Type B pancreatic cell (in vitro differentiated cells): ENCODE data around the gene SUPT6H. TPM values are rescaled to one million over a fixed set of nuclear protein-coding genes. Genes with fewer than 3 reads are reported as not detected.

Source experiments
- DNase-seq: peaks from one replicate; pipeline ENCODE4 v3.0.0; 2021; ENCODE audit warnings: mixed read lengths; ENCODE audit not compliant: unreplicated experiment; ENCODE audit errors: extremely low spot score
- H3K27ac Mint-ChIP-seq: 2 replicates; pipeline ENCODE4 v1.8.0; 2021; ENCODE audit warnings: mild to moderate bottlenecking, mixed read lengths
- H3K27me3 Mint-ChIP-seq: 2 replicates; pipeline ENCODE4 v1.8.0; 2021; ENCODE audit warnings: mixed read lengths
- H3K36me3 Mint-ChIP-seq: 2 replicates; pipeline ENCODE4 v1.8.0; 2021; ENCODE audit warnings: mixed read lengths
- H3K4me1 Mint-ChIP-seq: one replicate; pipeline ENCODE4 v1.8.0; 2021; ENCODE audit warnings: mixed read lengths; ENCODE audit not compliant: unreplicated experiment
- H3K4me3 Mint-ChIP-seq: 2 replicates; pipeline ENCODE4 v1.8.0; 2021; ENCODE audit warnings: mild to moderate bottlenecking, mixed read lengths
- H3K9me3 Mint-ChIP-seq: 2 replicates; pipeline ENCODE4 v1.8.0; 2021; ENCODE audit warnings: mixed read lengths
- CTCF ChIP-seq: fragments of 200-600 bp; sonication (generic); conservative IDR thresholded peaks from 2 replicates; pipeline ENCODE4 v1.5.0; 2021; ENCODE audit warnings: antibody characterized with exemption, mild to moderate bottlenecking
- total RNA-seq: library from RNA; stranded (reverse); gene quantifications from 2 replicates; pipeline ENCODE4 v1.2.1, GENCODE V29; 2021; ENCODE audit warnings: low replicate concordance

The SUPT6H gene
- total RNA-seq, 1 donor from 2014 or later, result 69.2 TPM

GRCh38 chr17:28616281-28616680, 45.7 kb upstream of the SUPT6H start:
- Mint-ChIP-seq H3K27me3 (no peaks in the 10 kb centered on the region), H3K36me3 (peaks cover 25% of the 10 kb centered on the region), H3K4me3 (no peak overlapping the region), H3K4me1 (no peaks in the 10 kb centered on the region), H3K27ac (no peak overlapping the region), H3K9me3 (no peaks in the 10 kb centered on the region)
- TF ChIP-seq CTCF, result no peak
- DNase-seq, result no peak

- Mint-ChIP-seq H3K27ac (no peak overlapping the region), H3K9me3 (no peaks in the 10 kb centered on the region), H3K4me3 (no peak overlapping the region), H3K36me3 (peaks cover 35% of the 10 kb centered on the region), H3K4me1 (no peaks in the 10 kb centered on the region), H3K27me3 (no peaks in the 10 kb centered on the region)
- no peak for DNase-seq
- no peak for TF ChIP-seq CTCF
Measured at GRCh38 chr17:28618464-28618863, 43.5 kb upstream of the SUPT6H start.

GRCh38 chr17:28620010-28620409, 42.0 kb upstream of the SUPT6H start:
- DNase-seq, result no peak
- Mint-ChIP-seq H3K9me3 (no peaks in the 10 kb centered on the region), H3K27ac (no peak overlapping the region), H3K4me3 (no peak overlapping the region), H3K36me3 (peaks cover 35% of the 10 kb centered on the region), H3K27me3 (no peaks in the 10 kb centered on the region), H3K4me1 (no peaks in the 10 kb centered on the region)
- TF ChIP-seq CTCF, result no peak

- DNase-seq, result no peak
- H3K36me3 Mint-ChIP-seq, result peaks cover 33% of the 10 kb centered on the region
- TF ChIP-seq CTCF, result no peak
- no peaks in the 10 kb centered on the region for H3K27me3 Mint-ChIP-seq
- no peak overlapping the region for H3K27ac Mint-ChIP-seq
- no peak overlapping the region for H3K4me3 Mint-ChIP-seq
- no peaks in the 10 kb centered on the region for H3K9me3 Mint-ChIP-seq
- H3K4me1 Mint-ChIP-seq, result no peaks in the 10 kb centered on the region
Measured at GRCh38 chr17:28622186-28622585, 39.8 kb upstream of the SUPT6H start.

GRCh38 chr17:28623696-28624095, 38.3 kb upstream of the SUPT6H start:
- Mint-ChIP-seq H3K27me3 (no peaks in the 10 kb centered on the region), H3K9me3 (no peaks in the 10 kb centered on the region), H3K4me3 (no peak overlapping the region), H3K4me1 (no peaks in the 10 kb centered on the region), H3K27ac (no peak overlapping the region), H3K36me3 (peaks cover 33% of the 10 kb centered on the region)
- no peak for DNase-seq
- no peak for TF ChIP-seq CTCF

GRCh38 chr17:28624148-28624547, 37.9 kb upstream of the SUPT6H start:
- no peaks in the 10 kb centered on the region for H3K4me1 Mint-ChIP-seq
- no peaks in the 10 kb centered on the region for H3K27me3 Mint-ChIP-seq
- H3K36me3 Mint-ChIP-seq, result peaks cover 32% of the 10 kb centered on the region
- no peak for DNase-seq
- no peak overlapping the region for H3K4me3 Mint-ChIP-seq
- no peak overlapping the region for H3K27ac Mint-ChIP-seq
- no peak for TF ChIP-seq CTCF
- H3K9me3 Mint-ChIP-seq, result no peaks in the 10 kb centered on the region
